ENCODE measurements around the gene DIS3.
"Not testable (repeated sequence)": the region's sequence is repeated elsewhere in the genome, so short reads cannot be mapped to it uniquely, and the experiment has no call there.

DNA sequence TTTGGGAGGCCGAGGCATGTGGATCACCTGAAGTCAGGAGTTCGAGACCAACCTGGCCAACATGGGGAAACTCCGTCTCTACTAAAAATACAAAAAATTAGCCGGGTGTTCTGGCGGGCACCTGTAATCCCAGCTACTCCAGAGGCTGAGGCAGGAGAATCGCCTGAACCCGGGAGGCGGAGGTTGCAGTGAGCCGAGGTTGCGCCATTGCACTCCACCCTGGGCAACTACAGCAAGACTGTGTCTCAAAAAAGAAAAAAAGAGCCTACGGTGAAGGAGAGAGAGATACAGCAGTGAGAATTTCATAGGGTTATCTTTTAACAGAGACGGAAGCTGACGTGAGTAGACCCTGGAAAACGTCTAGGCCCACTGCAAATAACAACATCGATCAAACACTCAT is 55.5 kb downstream of the DIS3 start:
- not testable (repeated sequence) for TF ChIP-seq POLR2A (IDR thresholded peaks at IDR 0.05; ENCODE audit: extremely low read depth, insufficient read length); MAX (IDR thresholded peaks at IDR 0.05; ENCODE audit: low read depth, low read length); MYC (IDR thresholded peaks at IDR 0.05; ENCODE audit: low read depth, low read length)
- TF ChIP-seq, protein P1, sequence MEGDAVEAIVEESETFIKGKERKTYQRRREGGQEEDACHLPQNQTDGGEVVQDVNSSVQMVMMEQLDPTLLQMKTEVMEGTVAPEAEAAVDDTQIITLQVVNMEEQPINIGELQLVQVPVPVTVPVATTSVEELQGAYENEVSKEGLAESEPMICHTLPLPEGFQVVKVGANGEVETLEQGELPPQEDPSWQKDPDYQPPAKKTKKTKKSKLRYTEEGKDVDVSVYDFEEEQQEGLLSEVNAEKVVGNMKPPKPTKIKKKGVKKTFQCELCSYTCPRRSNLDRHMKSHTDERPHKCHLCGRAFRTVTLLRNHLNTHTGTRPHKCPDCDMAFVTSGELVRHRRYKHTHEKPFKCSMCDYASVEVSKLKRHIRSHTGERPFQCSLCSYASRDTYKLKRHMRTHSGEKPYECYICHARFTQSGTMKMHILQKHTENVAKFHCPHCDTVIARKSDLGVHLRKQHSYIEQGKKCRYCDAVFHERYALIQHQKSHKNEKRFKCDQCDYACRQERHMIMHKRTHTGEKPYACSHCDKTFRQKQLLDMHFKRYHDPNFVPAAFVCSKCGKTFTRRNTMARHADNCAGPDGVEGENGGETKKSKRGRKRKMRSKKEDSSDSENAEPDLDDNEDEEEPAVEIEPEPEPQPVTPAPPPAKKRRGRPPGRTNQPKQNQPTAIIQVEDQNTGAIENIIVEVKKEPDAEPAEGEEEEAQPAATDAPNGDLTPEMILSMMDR (IDR thresholded peaks at IDR 0.05; ENCODE audit: low read depth, low read length), result not testable (repeated sequence)

All from NB4 (cell line).